Colonic mucosa (tissue), 4 donors: ENCODE measurements around the gene PTPN13. TPM values are rescaled to one million over a fixed set of nuclear protein-coding genes. Genes with fewer than 3 reads are reported as not detected.

Experiments
- DNase-seq: peaks from one replicate; pipeline ENCODE4 v3.0.0-alpha.2; 2020
- H3K27ac ChIP-seq: fragments of 200-600 bp; one replicate; pipeline ENCODE4 v1.8.0; 2021
- H3K27me3 ChIP-seq: fragments of 200-600 bp; one replicate; pipeline ENCODE4 v1.8.0; 2021
- H3K36me3 ChIP-seq: fragments of 200-600 bp; one replicate; pipeline ENCODE4 v1.8.0; 2021
- H3K4me1 ChIP-seq: fragments of 200-600 bp; one replicate; pipeline ENCODE4 v1.8.0; 2021; ENCODE audit warnings: mild to moderate bottlenecking
- H3K4me3 ChIP-seq: fragments of 200-600 bp; one replicate; pipeline ENCODE4 v1.8.0; 2021
- H3K9ac ChIP-seq, 2 donors: one replicate each; pipeline ENCODE4 v1.7.0; 2013; ENCODE audit warnings: control low read depth in 2 of 2, low read depth in 2 of 2, low read length in 2 of 2
- H3K9me3 ChIP-seq: fragments of 200-600 bp; one replicate; pipeline ENCODE4 v1.8.0; 2021
- intact Hi-C: fragments of 100-400 bp; cut with DNase I; formaldehyde crosslinking; loops from one replicate; pipeline ENCODE4 v1.14.1; 2022
- total RNA-seq, 2 donors: library from RNA; stranded (reverse); fragmentation: NEBNext Ultra II Directional in 1 of 2; extraction: Animal tissue kit (Norgen Biotek cat#: 25700) in 1 of 2; gene quantifications; one replicate each; pipeline ENCODE4 v1.2.1, GENCODE V29; 2021
- TF ChIP-seq, protein P1 (sequence below): fragments of 200-600 bp; IDR thresholded peaks from one replicate; pipeline ENCODE4 v1.8.0; 2022; ENCODE audit warnings: antibody characterized with exemption, mild to moderate bottlenecking
- donor health status: healthy.
- donor health status: DM: no; HTN: no; CAD: no.
- donor health status: DM: no; HTN: no; CAD: no.

PTPN13 gene
- total RNA-seq, 2 donors from 2014 or later = 2.6 to 4.2 TPM

DNA sequence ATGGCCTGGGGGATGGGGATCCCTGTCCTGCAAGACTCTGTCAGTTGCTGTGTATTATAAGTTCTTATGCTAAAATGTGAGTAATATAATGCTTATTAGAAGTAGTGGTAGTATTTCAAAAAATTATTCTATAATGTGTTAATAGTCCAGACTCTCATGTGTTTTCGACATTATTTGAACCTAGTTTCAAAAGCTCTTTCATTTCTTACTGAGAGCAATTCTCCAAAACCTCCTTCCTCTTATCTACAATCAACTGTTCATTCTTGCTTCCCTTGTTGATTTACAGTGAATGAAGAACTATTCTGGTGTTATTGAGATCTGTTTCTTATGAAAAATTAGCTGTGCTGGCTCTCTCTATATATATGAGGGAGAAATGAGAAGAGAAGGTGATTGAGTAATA is 32.9 kb upstream of the PTPN13 start:
- no peaks in the 10 kb centered on the region for H3K4me1 ChIP-seq
- H3K9ac ChIP-seq = no peak overlapping the region
- no peaks in the 10 kb centered on the region for H3K9me3 ChIP-seq
- TF ChIP-seq, protein P1, sequence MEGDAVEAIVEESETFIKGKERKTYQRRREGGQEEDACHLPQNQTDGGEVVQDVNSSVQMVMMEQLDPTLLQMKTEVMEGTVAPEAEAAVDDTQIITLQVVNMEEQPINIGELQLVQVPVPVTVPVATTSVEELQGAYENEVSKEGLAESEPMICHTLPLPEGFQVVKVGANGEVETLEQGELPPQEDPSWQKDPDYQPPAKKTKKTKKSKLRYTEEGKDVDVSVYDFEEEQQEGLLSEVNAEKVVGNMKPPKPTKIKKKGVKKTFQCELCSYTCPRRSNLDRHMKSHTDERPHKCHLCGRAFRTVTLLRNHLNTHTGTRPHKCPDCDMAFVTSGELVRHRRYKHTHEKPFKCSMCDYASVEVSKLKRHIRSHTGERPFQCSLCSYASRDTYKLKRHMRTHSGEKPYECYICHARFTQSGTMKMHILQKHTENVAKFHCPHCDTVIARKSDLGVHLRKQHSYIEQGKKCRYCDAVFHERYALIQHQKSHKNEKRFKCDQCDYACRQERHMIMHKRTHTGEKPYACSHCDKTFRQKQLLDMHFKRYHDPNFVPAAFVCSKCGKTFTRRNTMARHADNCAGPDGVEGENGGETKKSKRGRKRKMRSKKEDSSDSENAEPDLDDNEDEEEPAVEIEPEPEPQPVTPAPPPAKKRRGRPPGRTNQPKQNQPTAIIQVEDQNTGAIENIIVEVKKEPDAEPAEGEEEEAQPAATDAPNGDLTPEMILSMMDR = no peak
- H3K36me3 ChIP-seq = no peaks in the 10 kb centered on the region
- H3K4me3 ChIP-seq = no peak overlapping the region
- DNase-seq = no peak
- no peaks in the 10 kb centered on the region for H3K27me3 ChIP-seq
- intact Hi-C loops = no loop called here
- no peak overlapping the region for H3K27ac ChIP-seq

- TF ChIP-seq, protein P1 = no peak
- no peak for DNase-seq
- H3K27ac ChIP-seq = no peak overlapping the region
- no peaks in the 10 kb centered on the region for H3K4me1 ChIP-seq
- H3K36me3 ChIP-seq = no peaks in the 10 kb centered on the region
- no peak overlapping the region for H3K4me3 ChIP-seq
- no peak overlapping the region for H3K9ac ChIP-seq
- H3K9me3 ChIP-seq = no peaks in the 10 kb centered on the region
- H3K27me3 ChIP-seq = no peaks in the 10 kb centered on the region
- intact Hi-C loops = no loop called here
Observed at GRCh38 chr4:86563416-86563815, 30.7 kb upstream of the PTPN13 start.

- no peak for DNase-seq
- H3K4me1 ChIP-seq = no peaks in the 10 kb centered on the region
- H3K4me3 ChIP-seq = no peak overlapping the region
- intact Hi-C loops = no loop called here
- H3K27ac ChIP-seq = no peak overlapping the region
- H3K9me3 ChIP-seq = no peaks in the 10 kb centered on the region
- TF ChIP-seq, protein P1 = no peak
- no peaks in the 10 kb centered on the region for H3K27me3 ChIP-seq
- H3K9ac ChIP-seq = no peak overlapping the region
- H3K36me3 ChIP-seq = no peaks in the 10 kb centered on the region
Observed at GRCh38 chr4:86564795-86565194, 29.3 kb upstream of the PTPN13 start.

GRCh38 chr4:86565651-86566050 is 28.5 kb upstream of the PTPN13 start:
- intact Hi-C loops = no loop called here
- H3K4me1 ChIP-seq = no peaks in the 10 kb centered on the region
- H3K27ac ChIP-seq = no peak overlapping the region
- H3K9ac ChIP-seq = no peak overlapping the region
- no peaks in the 10 kb centered on the region for H3K27me3 ChIP-seq
- no peak for DNase-seq
- no peaks in the 10 kb centered on the region for H3K36me3 ChIP-seq
- no peak overlapping the region for H3K4me3 ChIP-seq
- TF ChIP-seq, protein P1 = no peak
- no peaks in the 10 kb centered on the region for H3K9me3 ChIP-seq

GRCh38 chr4:86569103-86569870 is 24.8 kb upstream of the PTPN13 start:
- Histone ChIP-seq H3K27ac (no peak overlapping the region), H3K9ac (no peak overlapping the region), H3K36me3 (no peaks in the 10 kb centered on the region), H3K9me3 (no peaks in the 10 kb centered on the region), H3K27me3 (no peaks in the 10 kb centered on the region), H3K4me3 (no peak overlapping the region), H3K4me1 (no peaks in the 10 kb centered on the region)
- intact Hi-C loops = no loop called here
- TF ChIP-seq, protein P1 = no peak
- DNase-seq = no peak
